ENCODE results near the gene HABP4.

The HABP4 gene

GRCh38 chr9:96435345-96435744 is 14.6 kb upstream of the HABP4 start:
- no peak for DNase-seq (ENCODE audit: low read depth, low spot score)

- DNase-seq (ENCODE audit: low read depth, low spot score): no peak
Observed at GRCh38 chr9:96436063-96436455, 13.9 kb upstream of the HABP4 start.

- no peak for DNase-seq (ENCODE audit: low read depth, low spot score)
Observed at GRCh38 chr9:96436456-96437126, 13.4 kb upstream of the HABP4 start.

GRCh38 chr9:96437454-96437853 is 12.5 kb upstream of the HABP4 start:
- DNase-seq (ENCODE audit: low read depth, low spot score): no peak

- no peak for DNase-seq (ENCODE audit: low read depth, low spot score)
Observed at GRCh38 chr9:96440671-96441199, 9.2 kb upstream of the HABP4 start.

GRCh38 chr9:96441798-96442445 is 8.0 kb upstream of the HABP4 start:
- no peak for DNase-seq (ENCODE audit: low read depth, low spot score)

GRCh38 chr9:96442491-96442890 is 7.5 kb upstream of the HABP4 start:
- DNase-seq (ENCODE audit: low read depth, low spot score): no peak

- DNase-seq (ENCODE audit: low read depth, low spot score): no peak
Observed at GRCh38 chr9:96447406-96447805, 2.6 kb upstream of the HABP4 start.

GRCh38 chr9:96448546-96449170 is 1.3 kb upstream of the HABP4 start:
- DNase-seq (ENCODE audit: low read depth, low spot score): no peak

GRCh38 chr9:96449523-96449844 is 485 bp upstream of the HABP4 start:
- no peak for DNase-seq (ENCODE audit: low read depth, low spot score)

- DNase-seq (ENCODE audit: low read depth, low spot score): peak; percentile 11
Observed at GRCh38 chr9:96450613-96451528, 902 bp downstream of the HABP4 start.

GRCh38 chr9:96453625-96454024 is 3.7 kb downstream of the HABP4 start:
- DNase-seq (ENCODE audit: low read depth, low spot score): no peak

GRCh38 chr9:96457266-96457665 is 7.3 kb downstream of the HABP4 start:
- DNase-seq (ENCODE audit: low read depth, low spot score): no peak

GRCh38 chr9:96458226-96458625 is 8.3 kb downstream of the HABP4 start:
- DNase-seq (ENCODE audit: low read depth, low spot score): no peak

GRCh38 chr9:96459268-96460007 is 9.5 kb downstream of the HABP4 start:
- no peak for DNase-seq (ENCODE audit: low read depth, low spot score)

- no peak for DNase-seq (ENCODE audit: low read depth, low spot score)
Observed at GRCh38 chr9:96460470-96460869, 10.5 kb downstream of the HABP4 start.

GRCh38 chr9:96460882-96461281 is 10.9 kb downstream of the HABP4 start:
- DNase-seq (ENCODE audit: low read depth, low spot score): no peak

- DNase-seq (ENCODE audit: low read depth, low spot score): no peak
Observed at GRCh38 chr9:96461336-96461735, 11.4 kb downstream of the HABP4 start.

- DNase-seq (ENCODE audit: low read depth, low spot score): no peak
Observed at GRCh38 chr9:96462541-96462940, 12.6 kb downstream of the HABP4 start.

- no peak for DNase-seq (ENCODE audit: low read depth, low spot score)
Observed at GRCh38 chr9:96464426-96464825, 14.5 kb downstream of the HABP4 start.

GRCh38 chr9:96467784-96468183 is 17.8 kb downstream of the HABP4 start:
- no peak for DNase-seq (ENCODE audit: low read depth, low spot score)

Measured in activated CD4-positive, CD25-positive, alpha-beta regulatory T cell treated with anti-CD3 and anti-CD28 coated beads, Interleukin-2, amount 50 U/mL, for 16 hours (primary cell).